Lung microvascular endothelial cell (primary cell): ENCODE results near the gene WDFY1. TPM values are rescaled to one million over a fixed set of nuclear protein-coding genes. Genes with fewer than 3 reads are reported as not detected.
A peak's percentile ranks its signal among the peaks of the same experiment; 100 is the strongest.

Experiments used
- DNase-seq, 2 donors: peaks; one replicate each; pipeline versions ENCODE4 v3.0.0 to v3.0.0-alpha.2; 2010; ENCODE audit warnings: low read depth in 2 of 2
- total RNA-seq: library from RNA; depleted of rRNA; stranded (reverse); fragments of >200 nt; gene quantifications from 2 replicates; pipeline ENCODE4 v1.2.1, GENCODE V29; 2014

WDFY1 gene
- total RNA-seq, 1 donor from 2014 or later = 87.9 TPM

DNA sequence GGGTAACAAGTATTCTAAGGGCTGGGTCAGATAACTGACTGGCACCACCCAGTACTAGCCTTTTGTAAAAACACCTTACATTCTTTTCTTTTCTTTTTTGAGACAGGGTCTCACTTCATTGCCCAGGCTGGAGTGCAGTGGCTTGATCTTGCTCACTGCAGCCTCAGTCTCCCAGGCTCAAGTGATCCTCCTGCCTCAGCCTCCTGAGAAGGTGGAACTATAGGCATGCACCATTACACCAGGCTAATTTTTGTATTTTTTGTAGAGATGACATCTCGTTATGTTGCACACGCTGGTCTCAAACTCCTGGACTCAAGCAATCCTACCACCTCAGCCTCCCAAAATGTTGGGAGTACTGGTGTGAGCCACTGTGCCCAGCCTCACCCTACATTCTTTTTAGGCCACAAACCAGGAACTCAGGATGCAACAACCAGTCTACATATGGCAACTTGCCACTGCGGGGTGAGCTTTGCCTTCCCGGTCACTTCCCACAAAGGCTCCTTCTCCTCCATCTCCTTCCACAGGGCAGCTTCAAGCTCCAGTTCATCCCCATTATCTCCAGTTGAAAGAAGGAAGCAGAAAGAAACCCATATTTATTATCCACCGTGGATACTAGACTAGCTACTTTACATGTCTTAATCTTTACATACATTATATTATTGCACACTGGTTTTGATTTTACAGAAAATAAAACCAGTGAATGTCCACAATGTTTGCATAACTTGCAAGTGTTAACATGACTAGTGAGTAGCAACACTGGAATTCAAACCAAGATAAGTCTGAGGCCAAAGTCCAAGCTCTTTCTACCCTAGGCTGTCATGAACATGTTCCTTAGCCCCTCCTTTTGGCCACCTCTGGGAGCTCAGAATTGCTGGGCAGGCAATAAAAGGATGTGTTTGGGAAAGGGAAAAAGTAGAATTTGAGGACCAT is 84.1 kb downstream of the WDFY1 start:
- DNase-seq = no peak

DNA sequence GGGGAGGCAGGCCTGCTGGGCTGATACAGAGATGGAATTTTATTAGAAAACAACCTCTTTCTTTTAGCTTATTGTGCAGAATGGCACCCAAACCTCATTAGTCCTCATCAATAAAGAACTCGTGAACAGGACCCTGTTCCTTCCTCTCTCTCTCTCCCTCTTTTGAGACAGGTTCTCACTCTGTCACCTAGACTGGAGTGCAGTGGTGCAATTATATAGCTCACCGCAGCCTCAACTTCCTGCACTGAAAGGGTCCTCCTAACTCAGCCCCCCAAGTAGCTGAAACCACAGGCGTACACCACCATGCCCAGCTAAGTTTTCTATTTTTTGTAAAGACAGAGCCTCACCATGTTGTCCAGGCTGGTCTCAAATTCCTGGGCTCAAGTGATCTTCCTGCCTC is 86.1 kb downstream of the WDFY1 start:
- DNase-seq = no peak

DNA sequence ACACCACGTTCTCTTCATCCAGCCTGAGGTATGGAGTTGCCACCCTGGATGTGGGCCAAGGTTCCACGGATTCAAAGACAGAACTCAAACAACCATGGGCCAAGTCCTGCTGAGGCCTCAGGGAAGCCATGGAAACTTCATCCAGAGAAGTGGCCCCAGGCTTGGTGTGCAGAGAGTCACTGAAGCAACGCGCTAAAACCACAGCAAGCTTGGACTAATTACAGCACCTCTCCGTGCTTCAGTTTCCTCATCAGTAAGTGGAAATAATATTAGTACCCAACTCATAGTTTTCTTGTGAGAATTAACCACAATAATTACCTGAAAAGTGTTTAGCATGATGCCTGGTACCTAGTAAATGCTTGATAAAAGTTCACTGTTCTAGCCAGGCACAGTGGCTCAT is 88.6 kb downstream of the WDFY1 start:
- DNase-seq = no peak

DNA sequence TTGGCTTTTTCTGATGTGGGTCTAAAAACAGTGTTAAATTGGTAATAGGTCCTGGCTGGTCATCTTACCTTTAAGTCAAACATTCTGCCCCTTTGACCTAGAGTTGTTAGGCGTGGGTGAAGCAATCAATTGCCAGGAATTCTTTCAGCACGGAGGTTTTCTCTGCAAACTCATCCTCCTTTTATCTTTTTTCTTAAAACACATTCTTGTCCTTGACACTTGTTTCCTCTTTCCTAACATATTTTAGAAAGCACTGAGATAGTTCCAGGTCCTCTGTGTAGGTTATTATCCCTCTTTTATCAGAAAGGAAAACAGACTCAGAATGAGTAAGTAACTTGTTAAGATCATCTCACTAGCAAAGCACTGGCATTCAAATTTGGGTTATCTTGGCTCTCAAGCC is 89.1 kb downstream of the WDFY1 start:
- DNase-seq = no peak

DNA sequence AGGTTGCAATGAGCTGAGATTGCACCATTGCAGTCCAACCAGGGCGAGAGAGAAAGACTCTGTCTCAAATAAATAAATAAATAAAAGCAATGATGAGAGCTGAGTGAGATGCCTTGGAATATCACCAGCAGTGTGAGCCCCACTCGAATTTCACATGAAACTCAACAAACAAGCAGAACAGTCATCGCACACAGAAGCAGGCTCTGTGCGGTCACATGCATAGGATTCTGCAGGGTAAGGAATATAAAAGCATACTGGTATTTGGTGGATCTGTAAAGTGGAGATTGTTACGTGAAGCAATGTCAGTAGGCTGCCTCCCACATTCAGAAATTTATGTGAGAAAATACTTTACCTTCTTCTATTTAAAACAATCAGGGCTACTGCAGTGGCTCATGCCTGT is 89.7 kb downstream of the WDFY1 start:
- no peak for DNase-seq

DNA sequence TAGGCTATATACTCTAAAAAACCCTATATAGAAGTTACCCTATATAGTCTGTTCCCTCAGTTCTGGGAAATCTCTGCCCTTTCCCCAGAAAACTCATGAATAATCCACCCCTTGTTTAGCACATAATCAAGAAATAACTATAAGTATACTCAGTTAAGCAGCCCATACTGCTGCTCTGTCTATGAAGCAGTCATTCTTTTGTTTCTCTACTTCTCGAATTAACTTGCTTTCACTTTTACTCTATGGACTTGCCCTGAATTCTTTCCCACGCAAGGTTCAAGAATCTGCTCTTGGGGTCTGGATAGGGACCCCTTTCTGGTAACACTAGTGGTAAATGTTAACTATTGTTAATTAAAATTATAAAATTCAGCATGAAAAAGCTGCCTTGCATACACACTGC is 90.4 kb downstream of the WDFY1 start:
- no peak for DNase-seq

DNA sequence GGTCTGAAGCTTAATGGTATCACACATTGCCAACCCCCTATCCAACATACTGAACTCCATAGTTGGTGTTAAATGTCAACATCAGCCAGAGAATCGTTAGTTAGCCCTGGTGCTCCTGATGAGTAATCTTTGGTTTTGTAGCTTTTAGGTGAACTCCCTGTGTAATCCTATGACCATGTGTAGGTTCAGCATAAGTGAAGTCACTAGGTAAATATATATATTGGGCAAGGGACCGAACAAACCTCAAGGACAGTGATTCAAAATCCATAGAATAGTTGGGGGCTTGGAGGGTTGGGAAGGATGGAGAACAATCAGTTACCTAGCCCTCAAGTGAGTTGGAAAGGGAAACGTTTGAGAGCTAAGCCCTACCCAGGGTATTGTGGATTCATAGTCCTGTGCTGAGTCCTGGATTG is 91.7 kb downstream of the WDFY1 start:
- DNase-seq = no peak

DNA sequence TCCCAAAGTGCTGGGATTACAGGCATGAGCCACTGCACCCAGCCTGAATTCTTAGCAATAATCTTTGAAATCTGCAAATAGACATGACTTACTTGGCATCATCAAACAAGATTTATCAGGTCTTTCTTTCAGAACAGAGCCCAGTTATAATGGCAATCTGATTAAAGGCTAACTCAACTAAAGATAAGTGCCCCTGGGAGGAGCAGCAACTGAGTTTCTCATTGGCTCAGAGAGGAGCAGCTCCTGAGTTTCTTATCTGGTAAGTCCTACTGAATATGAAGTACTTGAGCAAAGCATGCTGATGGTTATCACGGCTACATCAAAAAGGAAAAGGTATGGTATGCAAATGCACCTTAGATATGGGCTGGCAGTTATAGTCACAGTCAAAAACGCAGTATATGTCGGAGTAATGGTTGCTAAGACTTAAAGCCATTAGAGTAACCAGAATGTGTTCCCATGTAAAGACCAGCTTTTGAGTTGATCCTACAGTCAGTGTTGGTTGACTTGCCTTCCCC is 92.8 kb downstream of the WDFY1 start:
- DNase-seq = no peak

DNA sequence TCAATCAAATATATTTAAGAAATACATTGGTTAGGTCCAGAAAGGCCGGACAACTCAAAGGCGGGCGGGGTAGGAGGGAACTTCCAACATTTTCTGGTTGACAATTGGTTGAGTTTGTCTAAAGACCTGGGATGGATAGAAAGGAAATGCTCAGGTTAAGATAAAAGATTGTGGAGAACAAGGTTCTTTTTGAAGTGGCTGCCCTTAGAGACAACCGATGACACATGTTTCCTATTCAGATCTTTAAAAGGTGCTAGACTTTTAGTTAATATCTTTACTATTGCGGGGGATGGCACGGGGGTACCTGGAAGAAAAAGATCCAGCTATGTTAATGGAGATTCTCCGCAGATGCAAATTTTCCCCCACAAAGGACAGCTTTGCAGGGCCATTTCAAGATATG is 97.7 kb downstream of the WDFY1 start:
- DNase-seq = no peak

DNA sequence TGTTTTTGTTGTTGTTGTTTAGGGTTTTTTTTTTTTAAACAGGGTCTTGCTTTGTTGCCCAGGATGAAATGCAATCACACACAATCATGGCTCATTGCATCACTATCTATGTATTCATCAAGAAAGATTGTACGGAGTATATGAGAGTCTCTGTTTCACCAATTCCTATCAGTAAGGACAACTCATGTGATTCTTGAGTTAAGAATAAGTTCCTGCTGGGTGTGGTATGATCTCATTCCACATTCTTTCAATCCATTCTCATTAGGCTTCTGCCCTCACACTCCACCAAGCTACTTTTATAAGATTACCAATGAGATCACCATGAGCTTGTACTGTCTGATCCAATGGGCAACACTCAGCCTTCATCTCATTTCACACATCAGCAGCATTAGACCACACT is 98.6 kb downstream of the WDFY1 start:
- peak in 1 of 2 donors; percentile 40 for DNase-seq

DNA sequence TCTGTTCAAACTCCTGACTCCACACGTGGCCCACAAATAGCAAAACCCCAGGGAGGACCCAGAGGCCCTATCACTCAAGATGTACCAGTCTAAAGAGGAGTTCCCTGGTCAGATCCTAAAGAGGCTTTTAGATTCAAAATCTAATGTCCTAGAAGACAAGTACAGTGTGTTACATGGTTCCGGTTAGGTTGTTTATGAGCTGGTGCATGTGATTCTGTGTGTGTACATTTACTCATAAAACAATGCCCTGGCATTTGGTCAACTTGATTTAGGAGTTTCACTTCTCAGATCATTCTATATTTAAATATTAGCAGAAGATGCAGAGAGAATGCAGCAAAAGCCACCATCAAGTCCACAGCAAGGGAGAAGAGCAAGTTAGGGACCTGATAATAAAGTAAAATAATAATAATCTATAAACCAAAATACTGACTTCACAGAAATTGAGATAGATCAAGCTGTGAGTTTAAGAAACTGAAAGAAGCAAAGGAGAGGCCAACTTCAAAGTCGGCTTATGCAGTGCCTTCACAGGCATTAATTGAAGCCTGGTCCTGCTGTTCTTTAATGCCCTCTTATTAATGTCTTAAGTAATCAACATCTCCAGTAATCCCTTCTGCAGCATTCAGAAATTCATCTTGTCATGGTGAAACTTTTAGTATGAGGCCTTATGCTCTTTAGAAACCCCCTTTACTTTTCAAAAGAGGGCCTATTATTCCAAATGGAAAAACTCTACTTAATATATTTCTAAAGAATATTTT is 103.5 kb downstream of the WDFY1 start:
- DNase-seq = peak in 1 of 2 donors; percentile 45

DNA sequence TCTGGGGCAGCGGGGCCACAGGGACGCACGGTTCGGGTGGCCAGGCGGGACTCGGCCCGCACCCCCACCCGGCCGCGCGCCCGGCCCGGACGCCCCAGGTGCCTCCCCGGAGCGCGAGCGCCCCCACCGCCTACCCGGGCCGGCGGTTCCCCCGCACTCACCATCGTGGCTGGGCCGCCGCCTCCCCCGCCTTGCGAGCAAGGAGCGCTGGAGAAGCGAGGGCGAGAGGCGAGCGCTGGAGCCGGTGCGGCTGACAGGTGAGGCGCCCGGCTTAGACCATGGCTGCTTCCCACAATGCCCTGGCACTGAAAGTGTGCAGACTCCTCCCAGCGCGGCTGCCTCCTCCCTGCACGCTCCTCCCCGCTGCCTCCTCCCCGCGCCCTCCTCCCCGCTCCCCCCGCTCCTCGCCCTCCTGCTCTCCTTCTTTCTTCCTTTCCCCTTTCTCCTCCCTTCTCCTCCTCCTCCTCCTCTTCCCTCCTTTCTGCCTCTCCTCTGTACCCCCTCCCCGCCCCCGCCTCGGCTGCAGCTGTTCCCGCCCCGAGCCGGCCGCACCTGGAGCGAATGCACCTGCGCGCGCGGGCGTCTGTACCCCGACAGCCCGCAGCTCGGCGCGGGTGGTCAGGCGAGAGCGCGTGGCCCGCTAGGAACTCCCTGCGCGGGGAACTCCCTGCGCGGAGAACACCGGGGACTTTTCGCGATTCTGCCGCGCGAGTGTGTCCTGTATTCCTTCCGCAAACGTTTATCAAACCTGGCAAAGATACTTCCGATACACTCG is 107.7 kb downstream of the WDFY1 start, which contains the start of gene AP1S3:
Gene AP1S3, minus strand, starts transcription at position 296 of the 775 bp plus-strand sequence. Its CDS starts 132 bp downstream, at position 164.
- DNase-seq = peak; percentile 50 to 55

DNA sequence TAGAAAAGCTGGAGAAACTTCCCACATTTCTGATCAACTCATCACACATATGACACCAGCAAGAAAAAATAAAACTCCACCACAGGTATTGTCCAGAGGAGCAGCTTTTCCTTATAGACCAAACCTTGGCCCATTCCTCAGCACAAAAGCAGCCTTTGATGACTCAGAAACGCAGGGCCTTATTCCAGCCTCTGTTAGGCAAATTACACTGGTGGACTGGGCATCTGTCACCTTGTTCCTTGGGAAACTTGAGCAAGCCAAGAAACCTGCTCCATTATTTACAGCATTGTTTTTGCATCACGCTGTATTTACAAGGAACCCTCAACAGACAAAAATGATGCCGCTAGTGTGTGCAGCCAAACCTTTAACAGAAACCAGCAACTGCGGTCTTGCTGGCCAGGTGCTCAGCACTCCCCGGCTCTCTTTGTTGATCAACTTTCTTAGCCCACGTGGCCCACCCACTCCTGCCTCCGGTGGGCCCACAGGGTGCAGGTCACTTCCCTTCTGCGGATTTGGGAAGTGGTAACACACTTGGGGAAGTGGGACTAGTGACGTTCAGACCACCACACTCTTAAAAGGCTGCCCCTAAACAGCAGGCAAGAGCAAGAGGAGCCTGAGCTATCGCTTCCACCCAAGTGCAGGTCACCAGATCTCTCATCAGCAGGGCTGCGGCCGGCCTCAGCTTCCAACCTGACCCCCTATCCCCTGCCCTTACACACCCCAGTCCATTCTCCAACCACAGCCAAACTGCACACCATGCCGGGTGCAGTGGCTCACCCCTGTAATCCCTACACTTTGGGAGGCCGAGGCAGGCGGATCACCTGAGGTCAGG is 109.2 kb downstream of the WDFY1 start:
- DNase-seq = no peak

DNA sequence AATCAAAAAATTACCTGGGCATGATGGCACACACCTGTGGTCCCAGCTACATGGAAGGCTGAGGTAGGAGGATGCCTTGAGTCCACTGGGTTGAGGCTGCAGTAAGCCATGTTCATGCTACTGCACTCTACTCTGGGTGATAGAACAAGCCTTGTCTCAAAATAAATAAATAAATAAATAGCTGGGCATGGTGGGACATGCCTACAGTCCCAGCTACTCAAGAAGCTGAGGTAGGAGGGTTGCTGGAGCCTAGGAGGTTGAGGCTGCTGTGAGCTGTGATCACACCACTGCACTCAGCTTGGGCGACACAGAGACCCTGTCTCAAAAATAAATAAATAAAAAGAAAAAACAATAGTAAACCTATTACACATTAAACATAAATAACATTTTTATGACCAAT is 110.7 kb downstream of the WDFY1 start:
- DNase-seq = no peak

DNA sequence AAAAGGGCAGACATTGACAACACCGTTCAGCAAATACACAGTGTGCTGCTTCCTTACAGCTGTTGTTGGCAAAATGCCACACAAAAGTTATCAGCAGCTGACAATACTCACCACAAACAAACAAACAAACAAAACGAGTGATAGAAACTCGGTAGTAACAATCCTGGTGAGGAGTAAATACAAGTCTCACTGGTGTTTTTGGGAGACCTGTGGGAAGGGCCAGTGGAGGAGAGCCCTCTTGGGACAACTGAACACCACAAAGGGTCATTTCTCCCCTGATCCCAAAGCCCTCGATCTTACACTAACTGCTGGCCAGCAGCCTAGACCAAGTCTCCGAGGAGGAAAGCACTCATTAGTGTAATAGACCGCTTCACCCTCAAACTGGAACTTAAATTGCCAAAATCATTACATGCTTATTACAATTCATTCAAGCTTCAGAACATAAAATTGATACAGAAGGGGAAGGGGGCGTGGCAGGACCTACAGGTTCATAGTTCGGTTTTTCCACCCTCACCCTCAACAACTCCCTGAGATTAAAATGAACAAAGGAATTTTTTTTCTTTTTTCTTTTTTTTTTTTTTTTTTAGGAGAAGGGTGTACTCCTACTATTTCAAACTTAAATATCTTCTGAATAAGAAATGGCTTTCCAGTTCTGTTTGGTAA is 112.8 kb downstream of the WDFY1 start:
- no peak for DNase-seq

DNA sequence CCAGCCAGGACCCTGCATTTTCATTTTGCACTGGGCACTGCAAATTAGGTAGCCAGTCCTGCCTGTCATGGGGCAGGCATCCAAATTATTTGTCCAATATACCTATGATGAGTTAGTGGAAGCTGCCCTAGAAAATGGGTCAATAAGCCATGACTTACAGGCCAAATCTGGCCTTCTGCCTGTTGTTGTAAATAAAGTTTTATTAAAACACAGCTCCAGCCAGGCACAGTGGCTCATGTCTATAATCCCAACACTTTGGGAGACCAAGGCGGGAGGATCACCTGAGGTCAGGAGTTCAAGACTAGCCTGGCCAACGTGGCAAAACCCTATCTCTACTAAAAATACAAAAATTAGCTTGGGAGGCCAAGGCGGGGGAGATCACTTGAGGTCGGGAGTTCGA is 116.0 kb downstream of the WDFY1 start:
- DNase-seq = no peak

DNA sequence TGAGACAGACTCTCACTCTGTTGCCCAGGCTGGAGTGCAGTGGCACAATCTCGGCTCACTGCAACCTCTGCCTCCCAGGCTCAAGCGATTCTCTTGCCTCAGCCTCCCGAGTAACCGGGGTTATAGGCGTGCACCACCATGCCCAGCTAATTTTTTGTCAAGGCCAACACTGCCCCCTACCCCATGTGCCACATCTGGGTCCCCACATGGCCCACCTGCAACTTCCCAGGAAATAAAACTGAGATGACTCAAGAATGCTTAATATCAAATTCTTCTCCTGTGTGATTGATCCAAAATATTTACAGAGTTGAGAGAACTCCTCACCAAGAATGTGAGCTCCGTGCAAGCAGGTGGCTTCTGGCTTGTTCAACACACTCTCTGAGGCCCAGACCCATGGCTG is 116.8 kb downstream of the WDFY1 start:
- no peak for DNase-seq

DNA sequence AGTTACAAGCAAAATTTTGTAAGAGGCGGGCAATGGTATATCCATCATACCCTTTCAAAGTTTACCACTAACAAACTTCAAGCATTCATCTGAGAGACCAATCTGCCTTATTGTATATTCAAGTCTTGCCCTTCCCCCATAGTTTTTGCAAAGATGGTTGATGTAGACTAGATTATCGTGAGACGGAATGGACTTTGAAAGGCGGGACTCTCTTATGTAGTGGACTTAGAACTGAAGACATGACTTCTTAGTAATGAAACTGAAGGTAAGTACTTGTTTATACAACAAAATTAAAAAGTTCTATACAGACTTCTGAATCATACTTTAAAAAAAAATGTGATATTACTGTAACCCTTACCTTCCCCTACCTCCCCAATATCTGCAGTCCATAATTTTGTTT is 118.1 kb downstream of the WDFY1 start:
- no peak for DNase-seq
